SK-N-SH treated with all-trans-retinoic acid at 6 μM for 48 hours (cell line): ENCODE measurements around the gene ZNF536.

ENCODE experiments used
- ESRRG ChIP-seq: fragments of 250-450 bp; sonication (Bioruptor Pico); IDR thresholded peaks from 2 replicates; pipeline ENCODE4 v1.6.1; 2021; ENCODE audit warnings: mild to moderate bottlenecking
- GLIS3 ChIP-seq: fragments of 250-450 bp; sonication (Bioruptor Pico); IDR thresholded peaks from 2 replicates; pipeline ENCODE4 v1.5.0; 2020; ENCODE audit warnings: mild to moderate bottlenecking, moderate library complexity
- ISL1 ChIP-seq: fragments of 250-450 bp; sonication (Bioruptor Pico); IDR thresholded peaks from 2 replicates; pipeline ENCODE4 v2.1.2; 2022; ENCODE audit warnings: mild to moderate bottlenecking, moderate library complexity
- PPARA ChIP-seq: fragments of 250-450 bp; sonication (Bioruptor Pico); IDR thresholded peaks from 2 replicates; pipeline ENCODE4 v1.5.0; 2020; ENCODE audit warnings: mild to moderate bottlenecking, borderline replicate concordance
- RARB ChIP-seq: fragments of 250-450 bp; sonication (Bioruptor Pico); IDR thresholded peaks from 2 replicates; pipeline ENCODE4 v1.8.0; 2021; ENCODE audit warnings: mild to moderate bottlenecking, moderate library complexity
- ZC3H10 ChIP-seq: fragments of 250-450 bp; sonication (Bioruptor Pico); IDR thresholded peaks from 2 replicates; pipeline ENCODE4 v1.5.1; 2021; ENCODE audit warnings: mild to moderate bottlenecking, moderate library complexity
- TF ChIP-seq, protein P1 (sequence below): fragments of 250-450 bp; sonication (Bioruptor Pico); IDR thresholded peaks from 2 replicates; pipeline ENCODE4 v1.8.0; 2020; ENCODE audit warnings: mild to moderate bottlenecking, moderate library complexity, borderline replicate concordance

DNA sequence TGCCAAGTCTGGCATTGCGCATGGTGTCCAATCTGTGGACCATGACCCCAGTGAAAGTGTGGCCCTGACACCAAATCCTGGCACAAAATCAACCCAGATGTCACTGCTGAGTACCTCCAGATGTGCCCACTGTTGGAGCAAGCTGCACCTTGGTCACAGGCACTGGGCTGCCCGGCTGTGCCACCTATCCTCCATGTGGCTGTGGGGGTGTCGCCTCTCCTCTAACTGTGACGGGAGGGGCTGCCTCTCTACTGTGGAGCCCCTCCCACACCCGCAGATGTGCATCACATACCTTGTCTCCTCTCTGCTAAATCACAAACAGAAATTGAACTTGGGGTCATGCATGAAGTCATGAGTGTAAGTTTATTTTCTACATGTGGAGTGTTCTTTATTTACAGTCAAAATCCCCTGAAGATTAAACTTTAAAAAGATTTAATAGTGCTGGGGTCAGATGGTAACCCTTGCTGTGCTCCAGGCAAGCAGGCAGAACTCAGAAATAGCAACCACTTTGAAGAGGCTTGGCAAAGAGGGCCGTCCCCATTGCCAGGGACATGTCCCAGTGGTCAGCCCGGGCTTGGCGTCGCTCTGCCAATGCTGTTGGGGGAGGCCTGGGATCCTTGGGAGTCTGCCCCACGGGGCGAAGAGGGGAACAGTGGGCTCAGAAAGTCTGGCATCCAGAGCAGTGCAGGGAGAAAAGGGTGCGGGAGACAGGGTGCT is 46.4 kb upstream of the ZNF536 start:
- TF ChIP-seq, protein P1, sequence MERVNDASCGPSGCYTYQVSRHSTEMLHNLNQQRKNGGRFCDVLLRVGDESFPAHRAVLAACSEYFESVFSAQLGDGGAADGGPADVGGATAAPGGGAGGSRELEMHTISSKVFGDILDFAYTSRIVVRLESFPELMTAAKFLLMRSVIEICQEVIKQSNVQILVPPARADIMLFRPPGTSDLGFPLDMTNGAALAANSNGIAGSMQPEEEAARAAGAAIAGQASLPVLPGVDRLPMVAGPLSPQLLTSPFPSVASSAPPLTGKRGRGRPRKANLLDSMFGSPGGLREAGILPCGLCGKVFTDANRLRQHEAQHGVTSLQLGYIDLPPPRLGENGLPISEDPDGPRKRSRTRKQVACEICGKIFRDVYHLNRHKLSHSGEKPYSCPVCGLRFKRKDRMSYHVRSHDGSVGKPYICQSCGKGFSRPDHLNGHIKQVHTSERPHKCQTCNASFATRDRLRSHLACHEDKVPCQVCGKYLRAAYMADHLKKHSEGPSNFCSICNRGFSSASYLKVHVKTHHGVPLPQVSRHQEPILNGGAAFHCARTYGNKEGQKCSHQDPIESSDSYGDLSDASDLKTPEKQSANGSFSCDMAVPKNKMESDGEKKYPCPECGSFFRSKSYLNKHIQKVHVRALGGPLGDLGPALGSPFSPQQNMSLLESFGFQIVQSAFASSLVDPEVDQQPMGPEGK (CRISPR knock-in tag) = no peak
- TF ChIP-seq RARB (CRISPR knock-in tag) (no peak), ZC3H10 (CRISPR knock-in tag) (no peak), ESRRG (CRISPR knock-in tag) (no peak), GLIS3 (CRISPR knock-in tag) (no peak), PPARA (no peak), ISL1 (CRISPR knock-in tag) (no peak)
